ENCODE results near the gene AKTIP. TPM values are rescaled to one million over a fixed set of nuclear protein-coding genes. Genes with fewer than 3 reads are reported as not detected.

AKTIP gene
- total RNA-seq, 1 experiment from 2014 or later = 23.5 TPM

DNA sequence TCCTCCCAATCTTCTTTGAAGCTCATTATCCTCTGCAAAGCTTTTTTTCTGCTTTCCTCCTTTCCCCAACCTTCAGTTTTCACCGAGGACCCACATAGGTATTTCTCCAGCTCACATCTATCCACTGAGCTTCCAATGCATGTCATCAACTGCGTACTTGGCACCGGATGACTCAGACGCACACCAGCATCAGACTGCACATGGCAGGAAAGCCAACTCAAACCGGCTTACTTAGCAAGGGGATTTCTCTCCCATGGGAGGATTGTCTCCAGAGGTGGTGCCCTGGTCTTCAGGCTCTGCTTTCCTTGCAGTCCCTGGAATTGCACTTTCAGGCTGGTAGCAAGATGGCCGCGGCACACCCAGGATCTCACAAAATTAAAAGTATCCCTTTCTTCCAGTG is 1.7 kb upstream of the AKTIP start (continued):
- TF ChIP-seq, protein P1, sequence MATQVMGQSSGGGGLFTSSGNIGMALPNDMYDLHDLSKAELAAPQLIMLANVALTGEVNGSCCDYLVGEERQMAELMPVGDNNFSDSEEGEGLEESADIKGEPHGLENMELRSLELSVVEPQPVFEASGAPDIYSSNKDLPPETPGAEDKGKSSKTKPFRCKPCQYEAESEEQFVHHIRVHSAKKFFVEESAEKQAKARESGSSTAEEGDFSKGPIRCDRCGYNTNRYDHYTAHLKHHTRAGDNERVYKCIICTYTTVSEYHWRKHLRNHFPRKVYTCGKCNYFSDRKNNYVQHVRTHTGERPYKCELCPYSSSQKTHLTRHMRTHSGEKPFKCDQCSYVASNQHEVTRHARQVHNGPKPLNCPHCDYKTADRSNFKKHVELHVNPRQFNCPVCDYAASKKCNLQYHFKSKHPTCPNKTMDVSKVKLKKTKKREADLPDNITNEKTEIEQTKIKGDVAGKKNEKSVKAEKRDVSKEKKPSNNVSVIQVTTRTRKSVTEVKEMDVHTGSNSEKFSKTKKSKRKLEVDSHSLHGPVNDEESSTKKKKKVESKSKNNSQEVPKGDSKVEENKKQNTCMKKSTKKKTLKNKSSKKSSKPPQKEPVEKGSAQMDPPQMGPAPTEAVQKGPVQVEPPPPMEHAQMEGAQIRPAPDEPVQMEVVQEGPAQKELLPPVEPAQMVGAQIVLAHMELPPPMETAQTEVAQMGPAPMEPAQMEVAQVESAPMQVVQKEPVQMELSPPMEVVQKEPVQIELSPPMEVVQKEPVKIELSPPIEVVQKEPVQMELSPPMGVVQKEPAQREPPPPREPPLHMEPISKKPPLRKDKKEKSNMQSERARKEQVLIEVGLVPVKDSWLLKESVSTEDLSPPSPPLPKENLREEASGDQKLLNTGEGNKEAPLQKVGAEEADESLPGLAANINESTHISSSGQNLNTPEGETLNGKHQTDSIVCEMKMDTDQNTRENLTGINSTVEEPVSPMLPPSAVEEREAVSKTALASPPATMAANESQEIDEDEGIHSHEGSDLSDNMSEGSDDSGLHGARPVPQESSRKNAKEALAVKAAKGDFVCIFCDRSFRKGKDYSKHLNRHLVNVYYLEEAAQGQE (IDR thresholded peaks at IDR 0.05; ENCODE audit: low read depth) = no peak
- TF ChIP-seq ZNF274 (IDR thresholded peaks at IDR 0.05; ENCODE audit: low read depth, low read length) (no peak), POLR2A (IDR thresholded peaks at IDR 0.05; ENCODE audit: borderline replicate concordance, extremely low read depth, insufficient read depth, insufficient read length) (no peak), EZH2phosphoT487 (IDR thresholded peaks at IDR 0.05; ENCODE audit: borderline replicate concordance) (no peak), CEBPB (IDR thresholded peaks at IDR 0.05; ENCODE audit: low read depth) (no peak)

DNA sequence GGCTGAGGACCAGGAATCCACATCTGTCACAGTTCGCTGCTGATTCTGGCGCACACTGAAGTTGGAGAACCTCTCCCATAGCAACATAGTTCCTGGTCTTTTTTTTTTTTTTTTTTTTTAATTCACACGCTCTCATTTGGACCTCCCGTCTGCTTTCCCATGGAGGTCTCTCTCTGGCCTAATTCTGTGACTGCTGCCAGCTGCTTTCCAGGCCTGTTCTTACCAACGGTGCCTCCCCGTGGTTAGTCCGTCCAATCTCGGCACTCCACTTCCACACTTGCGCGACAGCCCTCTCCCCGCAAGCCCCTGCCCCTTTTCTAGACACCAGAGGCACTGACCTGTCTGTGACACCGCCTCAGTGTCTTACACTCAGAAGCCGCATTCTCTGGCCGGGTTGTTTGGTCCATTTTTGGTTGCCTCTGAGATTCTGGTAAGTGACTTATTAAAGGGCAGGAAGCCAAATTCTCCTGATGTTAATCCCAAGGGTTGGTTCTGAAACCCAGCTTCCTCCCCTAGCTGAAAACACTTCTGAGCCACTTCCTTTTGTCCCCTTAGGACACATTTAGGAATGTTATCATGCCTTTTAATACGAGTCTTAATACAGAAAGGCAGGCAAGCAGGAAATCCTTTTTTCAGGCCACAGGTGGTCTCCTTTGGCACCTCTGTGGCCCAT is 1.1 kb upstream of the AKTIP start:
- TF ChIP-seq, protein P2, sequence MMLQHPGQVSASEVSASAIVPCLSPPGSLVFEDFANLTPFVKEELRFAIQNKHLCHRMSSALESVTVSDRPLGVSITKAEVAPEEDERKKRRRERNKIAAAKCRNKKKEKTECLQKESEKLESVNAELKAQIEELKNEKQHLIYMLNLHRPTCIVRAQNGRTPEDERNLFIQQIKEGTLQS (IDR thresholded peaks at IDR 0.05) = no peak
- TF ChIP-seq EZH2phosphoT487 (IDR thresholded peaks at IDR 0.05; ENCODE audit: borderline replicate concordance) (no peak), RAD21 (IDR thresholded peaks at IDR 0.05; ENCODE audit: low read depth) (no peak), POLR2AphosphoS5 (IDR thresholded peaks at IDR 0.05; ENCODE audit: low read depth, low read length) (no peak)
- intact Hi-C loops (cut with micrococcal nuclease) = loop anchor here (2.0 to 5.0 kb wide), 2 partner anchors 69 to 452 kb away; partner anchors contain the start of genes CHD9, CHD9NB and RBL2
- ChIA-PET CTCF (no interaction called here), POLR2A (interaction anchor here (0.7 kb wide), 1 partner anchor 424 kb away, joined by 4 read pairs; no protein-coding TSS in a partner anchor), RAD21 (ENCODE audit: low non-redundant PET in 1 of 2, low total read pairs in 2 of 2, uncharacterized antibody in 2 of 2, unreplicated experiment in 2 of 2) (interaction anchor here in 1 of 2 experiments (0.7 kb wide), 1 partner anchor 68 kb away, joined by 3 read pairs; no protein-coding TSS in a partner anchor)
- H2AFZ ChIP-seq (ENCODE audit: low read depth, low read length, poor library complexity, severe bottlenecking) = no peak overlapping the region
- peaks cover 15 to 24% of the 10 kb centered on the region in 2 experiments; a peak in 3 of 4 replicates for H3K4me1 ChIP-seq (ENCODE audit: control insufficient read depth in 1 of 2, insufficient read depth in 2 of 2, low read length in 2 of 2)
- peak overlapping the region; percentile 67 to 79 for H3K4me3 ChIP-seq (replicated peaks in 1 of 2; ENCODE audit: low read depth in 1 of 2, low read length in 2 of 2)
- peak overlapping the region; percentile 70; the same call in 1 of the 2 replicates for H3K27ac ChIP-seq (ENCODE audit: low read depth, low read length)
- H3K36me3 ChIP-seq (ENCODE audit: control insufficient read depth in 1 of 2, insufficient read depth in 2 of 2, low read length in 2 of 2) = no peaks in the 10 kb centered on the region
- no peaks in the 10 kb centered on the region for H3K79me2 ChIP-seq (ENCODE audit: insufficient read depth, low read length)
- BruUV-seq (replicated peaks) = TSS peak; percentile 91
- DNase-seq (ENCODE audit: low read depth, low spot score) (no peak), ATAC-seq (no peak)
- H3K4me2 ChIP-seq (ENCODE audit: low read length) = peak overlapping the region; percentile 92
- no peaks in the 10 kb centered on the region for H4K20me1 ChIP-seq (ENCODE audit: insufficient read depth)
- no peaks in the 10 kb centered on the region for H3K9me2 ChIP-seq (ENCODE audit: insufficient read depth)
- no peaks in the 10 kb centered on the region for H3K9me3 ChIP-seq (ENCODE audit: control insufficient read depth in 1 of 2, insufficient read depth in 1 of 2, low read depth in 1 of 2, low read length in 2 of 2)
- no peaks in the 10 kb centered on the region for H3K27me3 ChIP-seq (ENCODE audit: insufficient read depth, low read length)
- peak overlapping the region; percentile 68; the same call in 1 of the 2 replicates for H3K9ac ChIP-seq (ENCODE audit: low read length)
